GM12875 (cell line): Measurements from ENCODE around the gene MEDAG.

Source experiments
- H3K4me3 ChIP-seq: one replicate; pipeline ENCODE4 v1.5.1; 2011; ENCODE audit warnings: low read depth, low read length, control low read depth
- CTCF ChIP-seq: IDR thresholded peaks from 2 replicates; pipeline ENCODE4 v1.5.1; 2011; ENCODE audit warnings: low read depth, mild to moderate bottlenecking, control low read depth, inconsistent platforms, low read length, moderate library complexity, borderline replicate concordance; ENCODE audit not compliant: insufficient read depth

MEDAG gene

GRCh38 chr13:30895773-30896172 lies 10.3 kb upstream of the MEDAG start:
- no peak overlapping the region for H3K4me3 ChIP-seq

GRCh38 chr13:30898070-30898469 lies 8.0 kb upstream of the MEDAG start:
- no peak for TF ChIP-seq CTCF
- H3K4me3 ChIP-seq: no peak overlapping the region

More at GRCh38 chr13:30895773-30896172, 10.3 kb upstream of the MEDAG start:
- TF ChIP-seq CTCF: no peak

- TF ChIP-seq CTCF: no peak
- H3K4me3 ChIP-seq: no peak overlapping the region
Measured at GRCh38 chr13:30898678-30899241, 7.3 kb upstream of the MEDAG start.

- no peak for TF ChIP-seq CTCF
- no peak overlapping the region for H3K4me3 ChIP-seq
Measured at GRCh38 chr13:30900436-30900835, 5.6 kb upstream of the MEDAG start.

GRCh38 chr13:30900952-30901749 lies 4.9 kb upstream of the MEDAG start:
- H3K4me3 ChIP-seq: no peak overlapping the region
- no peak for TF ChIP-seq CTCF

GRCh38 chr13:30904043-30904442 lies 2.0 kb upstream of the MEDAG start:
- no peak for TF ChIP-seq CTCF
- no peak overlapping the region for H3K4me3 ChIP-seq
